ENCODE results near the gene RSPO1. TPM values are rescaled to one million over a fixed set of nuclear protein-coding genes. Genes with fewer than 3 reads are reported as not detected.

The RSPO1 gene
- total RNA-seq, 1 donor: not detected

GRCh38 chr1:37673920-37674319 is 39.2 kb upstream of the RSPO1 start:
- TF ChIP-seq CTCF (IDR thresholded peaks at IDR 0.05; ENCODE audit: insufficient read depth, low read length): no peak
- no peak overlapping the region for H3K4me3 ChIP-seq (ENCODE audit: low read depth, low read length)
- DNase-seq (ENCODE audit: low read depth): no peak

GRCh38 chr1:37672136-37672870 is 37.6 kb upstream of the RSPO1 start:
- no peak for TF ChIP-seq CTCF (IDR thresholded peaks at IDR 0.05; ENCODE audit: insufficient read depth, low read length)
- no peak overlapping the region for H3K4me3 ChIP-seq (ENCODE audit: low read depth, low read length)
- DNase-seq (ENCODE audit: low read depth): no peak

- no peak for TF ChIP-seq CTCF (IDR thresholded peaks at IDR 0.05; ENCODE audit: insufficient read depth, low read length)
- DNase-seq (ENCODE audit: low read depth): no peak
- no peak overlapping the region for H3K4me3 ChIP-seq (ENCODE audit: low read depth, low read length)
Measured at GRCh38 chr1:37671261-37671660, 36.6 kb upstream of the RSPO1 start.

GRCh38 chr1:37670133-37670532 is 35.4 kb upstream of the RSPO1 start:
- no peak for DNase-seq (ENCODE audit: low read depth)
- H3K4me3 ChIP-seq (ENCODE audit: low read depth, low read length): no peak overlapping the region
- TF ChIP-seq CTCF (IDR thresholded peaks at IDR 0.05; ENCODE audit: insufficient read depth, low read length): no peak

DNA sequence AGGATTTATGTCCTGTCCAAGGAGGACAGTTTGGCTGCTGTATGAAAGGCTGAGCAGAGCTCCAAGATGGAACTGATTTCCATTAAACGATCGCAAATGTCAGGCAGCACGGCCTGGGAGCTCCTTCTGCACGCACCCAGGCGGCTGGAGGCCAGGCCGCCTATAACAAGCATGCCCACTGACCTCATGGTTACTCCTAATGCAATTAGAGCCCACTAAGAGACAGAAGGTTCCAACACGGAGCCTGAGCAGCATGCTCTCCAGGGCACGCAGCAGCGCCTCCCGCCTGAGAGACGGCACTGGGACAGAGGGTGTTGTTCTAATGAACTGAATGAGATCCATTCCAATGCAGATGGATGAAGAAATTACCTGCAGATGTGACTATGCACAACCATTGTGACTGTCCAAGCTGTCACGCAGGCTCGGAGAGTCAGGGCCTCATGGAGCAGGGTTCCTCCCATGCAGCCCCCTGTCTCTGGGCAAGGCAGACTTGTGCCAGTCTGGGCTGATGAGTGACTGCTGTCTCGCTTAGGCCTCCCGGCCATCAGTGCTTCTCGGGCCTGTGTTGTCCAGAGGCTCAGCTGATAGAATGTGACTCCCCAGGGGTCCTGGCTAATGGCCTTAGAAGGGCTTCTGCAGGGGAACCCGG is 32.5 kb upstream of the RSPO1 start:
- H3K4me3 ChIP-seq (ENCODE audit: low read depth, low read length): no peak overlapping the region
- TF ChIP-seq CTCF (IDR thresholded peaks at IDR 0.05; ENCODE audit: insufficient read depth, low read length): no peak
- no peak for DNase-seq (ENCODE audit: low read depth)

- no peak for DNase-seq (ENCODE audit: low read depth)
- H3K4me3 ChIP-seq (ENCODE audit: low read depth, low read length): no peak overlapping the region
- TF ChIP-seq CTCF (IDR thresholded peaks at IDR 0.05; ENCODE audit: insufficient read depth, low read length): no peak
Measured at GRCh38 chr1:37666241-37666867, 31.7 kb upstream of the RSPO1 start.
